Measurements from ENCODE around the gene ULK2.
"Not testable (repeated sequence)": the region's sequence is repeated elsewhere in the genome, so short reads cannot be mapped to it uniquely, and the experiment has no call there.

ULK2 gene

GRCh38 chr17:19860647-19861177, 7.0 kb downstream of the ULK2 start:
- DNase-seq = not testable (repeated sequence)

DNA sequence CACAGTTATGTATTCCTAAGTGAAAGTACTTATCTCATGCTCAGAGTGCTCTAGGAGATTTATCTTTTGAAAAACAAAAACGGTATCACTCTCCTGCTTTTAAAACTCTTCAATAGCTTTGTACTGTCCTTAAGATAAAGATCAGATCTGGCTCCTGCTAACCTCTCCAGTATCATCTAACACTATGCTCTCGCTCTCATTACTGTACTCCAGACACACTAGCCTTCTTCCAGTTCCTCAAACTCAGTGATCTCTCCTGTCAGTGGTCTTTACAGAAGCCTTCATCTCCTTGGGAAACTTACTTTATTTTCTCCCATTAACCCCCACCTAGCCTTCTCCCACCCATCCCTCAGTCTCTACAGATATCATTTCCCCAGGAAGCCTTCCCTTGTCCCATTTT, 10.1 kb downstream of the ULK2 start:
- no peak for DNase-seq

- no peak for DNase-seq
Measured at GRCh38 chr17:19833914-19834313, 33.8 kb downstream of the ULK2 start.

GRCh38 chr17:19830061-19830460, 37.7 kb downstream of the ULK2 start:
- no peak for DNase-seq

DNA sequence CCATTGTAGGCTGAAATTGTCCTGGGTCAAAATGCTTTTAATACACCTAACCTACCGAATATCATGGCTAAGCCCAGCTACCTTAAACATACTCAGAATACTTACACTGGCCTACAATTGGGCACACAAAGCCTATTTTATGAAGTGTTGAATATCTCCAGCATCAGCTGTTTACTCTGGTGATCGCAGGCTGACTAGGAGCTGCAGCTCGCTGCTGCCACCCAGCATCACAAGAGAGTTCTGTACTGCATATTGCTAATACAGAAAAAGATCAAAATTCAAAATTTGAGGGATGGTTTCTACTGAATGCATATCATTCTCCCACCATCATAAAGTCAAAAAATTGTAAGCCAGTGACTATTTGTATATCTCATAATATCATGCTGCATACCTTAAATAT, 55.3 kb downstream of the ULK2 start:
- DNase-seq = peak; percentile 31

DNA sequence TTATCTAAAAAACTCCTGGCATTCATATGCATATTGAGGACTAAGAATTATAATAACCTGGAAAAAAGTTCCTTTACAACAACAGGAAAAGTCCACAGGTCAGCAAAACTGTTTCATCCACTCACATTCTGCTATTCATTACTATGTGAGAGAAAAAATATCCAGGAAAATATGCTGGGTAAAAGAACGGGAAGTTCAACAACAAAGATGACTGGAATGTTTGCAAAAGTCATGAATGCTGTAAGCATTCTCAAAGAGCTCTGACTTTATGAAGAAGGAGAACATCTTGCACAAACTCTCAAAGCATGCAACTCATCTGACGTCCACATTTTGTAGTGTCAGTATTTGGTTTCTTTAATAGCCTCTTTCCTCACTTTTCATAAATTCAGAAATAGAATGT, 62.7 kb downstream of the ULK2 start:
- DNase-seq = no peak

- peak; percentile 6 for DNase-seq
Measured at GRCh38 chr17:19800571-19800970, 67.2 kb downstream of the ULK2 start.

- DNase-seq = no peak
Measured at GRCh38 chr17:19799796-19800195, 67.9 kb downstream of the ULK2 start.

DNA sequence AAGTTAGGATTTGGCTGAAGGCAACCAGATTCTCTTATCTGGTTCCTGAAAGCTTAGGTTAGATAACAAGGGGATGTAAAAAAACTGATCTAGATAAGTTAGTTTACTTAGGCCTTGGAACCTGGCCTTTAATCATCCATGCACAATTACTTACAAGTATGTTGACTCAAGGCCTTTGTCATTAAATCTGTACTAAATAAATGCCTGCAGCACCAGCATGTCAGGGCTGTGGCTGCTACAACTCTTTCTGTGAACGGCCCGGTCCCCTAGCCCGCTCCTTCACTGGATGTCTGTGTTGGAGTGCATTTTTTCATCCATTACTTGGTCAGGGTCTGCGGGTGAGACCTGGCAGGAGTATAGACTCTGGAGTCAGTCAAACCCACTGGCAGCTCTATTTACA, 71.3 kb downstream of the ULK2 start:
- DNase-seq = no peak

DNA sequence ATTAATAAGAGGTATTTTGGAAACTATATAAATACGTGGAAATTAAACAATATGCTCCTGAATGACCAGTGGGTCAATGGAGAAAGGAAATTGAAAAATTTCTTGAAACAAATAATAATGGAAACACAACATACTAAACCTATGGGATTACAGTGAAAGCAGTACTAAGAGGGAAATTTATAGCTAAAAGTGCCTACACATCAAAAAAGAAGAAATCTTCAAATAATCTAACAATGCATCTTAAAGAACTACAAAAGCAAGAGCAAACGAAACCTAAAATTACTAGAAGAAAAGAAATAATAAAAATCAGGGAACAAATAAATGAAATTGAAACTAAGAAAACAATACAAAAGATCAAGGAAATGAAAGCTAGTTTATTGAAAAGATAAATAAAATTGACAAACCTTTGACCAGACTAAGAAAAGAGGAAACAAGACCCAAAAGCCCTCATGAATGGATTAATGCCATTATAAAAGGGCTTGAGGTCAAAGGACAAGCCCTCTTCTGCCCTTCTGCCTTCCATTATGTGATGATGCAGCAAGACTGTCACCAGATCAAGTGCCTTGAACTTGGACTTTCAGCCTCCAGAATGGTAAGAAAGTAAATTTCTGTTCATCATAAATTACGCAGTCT, 75.7 kb downstream of the ULK2 start:
- no peak for DNase-seq

GRCh38 chr17:19787733-19788357, 79.9 kb downstream of the ULK2 start:
- no peak for DNase-seq

DNA sequence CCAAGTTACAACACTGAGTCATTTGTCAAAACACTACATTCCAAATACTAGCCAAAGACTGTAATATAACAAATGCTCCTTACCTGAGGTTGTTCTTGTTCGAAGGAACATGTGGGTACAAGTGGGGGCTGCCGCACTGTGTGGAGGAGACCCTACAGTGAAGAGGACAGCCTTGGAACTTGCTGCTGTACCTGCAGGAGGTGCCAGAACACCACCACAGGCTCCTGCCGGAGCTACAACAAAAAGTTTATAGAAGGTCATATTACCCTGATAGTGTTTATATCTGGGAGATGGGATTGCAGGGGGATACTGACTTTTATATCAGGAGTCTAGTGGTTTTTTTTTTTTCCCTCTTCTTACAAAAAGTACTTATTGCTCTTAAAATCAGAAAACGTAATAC, 81.9 kb downstream of the ULK2 start:
- DNase-seq = no peak

DNA sequence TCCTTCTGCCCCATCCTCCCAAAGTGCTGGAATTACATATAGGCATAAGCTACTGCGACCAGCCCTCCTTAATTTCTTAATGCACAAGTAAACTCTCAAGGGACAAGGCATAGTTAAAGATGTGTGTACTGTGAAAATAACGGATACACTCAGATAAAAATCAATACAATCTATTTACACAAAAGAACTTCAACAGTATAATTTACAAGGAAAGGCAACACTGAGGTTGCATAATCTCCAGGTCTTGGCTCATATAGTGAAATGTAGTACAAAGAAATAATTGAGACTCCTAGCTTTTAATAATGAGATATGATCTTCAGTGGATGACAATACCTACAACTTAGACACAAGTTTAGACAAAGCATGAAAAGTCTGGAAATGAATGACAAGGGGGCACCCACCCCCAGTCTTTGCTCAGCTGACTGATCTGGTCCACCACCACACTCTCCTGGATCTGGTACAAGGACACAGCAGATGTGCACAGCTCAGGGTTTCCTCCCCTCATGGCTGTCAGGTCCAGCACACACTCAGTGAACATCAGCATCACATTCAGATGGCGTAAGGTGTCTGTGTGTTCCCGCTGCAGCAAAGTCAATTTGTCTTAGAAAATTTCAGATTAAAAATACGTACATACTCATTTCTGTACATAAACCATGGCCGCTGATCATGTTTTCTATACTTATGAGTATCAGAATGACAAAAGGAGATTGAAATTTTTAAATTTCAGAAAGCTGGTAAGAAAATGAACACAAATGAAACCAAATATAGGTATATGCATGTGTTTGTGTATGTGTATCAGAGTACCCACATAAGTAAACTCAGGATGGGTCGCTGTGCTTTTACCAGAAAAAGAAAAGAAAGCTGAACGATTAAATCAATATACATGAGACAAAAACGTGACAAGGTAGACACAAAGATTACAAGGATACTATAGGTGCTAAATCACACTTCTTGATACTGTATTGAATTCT, 86.0 kb downstream of the ULK2 start:
- DNase-seq = no peak

DNA sequence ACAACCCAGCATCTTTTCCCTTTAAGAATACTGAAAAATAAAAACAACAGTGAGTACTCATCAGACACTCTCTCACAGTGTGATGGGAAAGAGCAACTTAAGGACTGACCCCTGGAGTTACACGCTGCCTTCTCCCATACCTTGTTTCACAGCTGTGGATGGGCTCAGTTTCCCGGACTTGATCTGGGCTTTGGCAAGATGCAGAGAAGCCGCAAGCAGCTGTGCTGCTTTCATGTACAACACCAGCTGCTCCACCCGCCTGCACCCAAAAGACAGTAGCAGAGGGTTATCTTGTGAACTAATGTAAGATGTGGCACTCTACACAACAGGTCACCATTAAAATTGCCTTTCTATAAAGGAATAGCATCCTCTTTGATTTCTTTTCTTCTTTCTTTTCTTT, 86.9 kb downstream of the ULK2 start:
- no peak for DNase-seq

GRCh38 chr17:19773534-19773933, 94.2 kb downstream of the ULK2 start:
- no peak for DNase-seq

- no peak for DNase-seq
Measured at GRCh38 chr17:19771971-19772630, 95.6 kb downstream of the ULK2 start.

GRCh38 chr17:19770985-19771735, 96.6 kb downstream of the ULK2 start:
- DNase-seq = no peak

DNA sequence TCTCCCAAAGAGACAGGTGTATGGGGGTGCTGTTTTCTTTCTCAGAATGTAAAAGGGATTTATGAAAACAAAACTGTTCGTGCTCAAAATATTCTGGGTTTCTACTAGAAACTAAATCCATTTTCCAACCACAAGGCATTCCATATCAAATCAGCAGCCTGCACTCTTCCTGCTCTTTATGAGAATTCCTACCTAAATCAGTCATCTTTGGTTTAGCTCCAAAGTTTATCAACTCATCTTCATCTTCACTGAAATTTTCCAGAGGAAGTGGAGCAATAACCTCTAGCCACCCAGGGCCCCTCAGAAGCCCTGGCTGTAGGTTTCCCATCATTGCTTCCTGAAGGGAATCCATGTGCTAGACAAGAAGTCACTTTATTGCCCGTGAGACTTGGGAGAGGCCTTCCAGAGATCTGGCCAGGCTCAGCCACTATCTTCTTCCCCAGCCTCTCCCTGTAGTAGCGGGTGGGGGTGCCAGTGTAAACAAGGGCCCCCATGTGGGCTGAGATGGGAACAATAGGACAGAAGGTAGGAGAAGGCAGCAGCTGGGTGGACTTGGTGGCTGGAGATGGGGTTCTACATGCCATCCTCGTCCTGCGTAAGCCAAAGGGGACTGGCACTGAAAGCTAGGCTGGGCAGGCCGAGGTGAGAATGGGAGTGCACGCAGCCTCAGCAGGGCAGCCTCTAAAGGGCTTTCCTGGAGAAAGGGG, 97.6 kb downstream of the ULK2 start:
- DNase-seq = no peak

GRCh38 chr17:19768046-19768782, 99.5 kb downstream of the ULK2 start:
- DNase-seq = no peak

- DNase-seq = peak; percentile 82
Measured at GRCh38 chr17:19766421-19767270, 101.1 kb downstream of the ULK2 start.
